ENCODE data around the gene AGBL1.

Gene AGBL1

GRCh38 chr15:86255247-86255646 is 175.6 kb downstream of the AGBL1 start:
- DNase-seq = no peak

GRCh38 chr15:86256628-86257027 is 177.0 kb downstream of the AGBL1 start:
- DNase-seq = no peak

GRCh38 chr15:86259589-86259988 is 179.9 kb downstream of the AGBL1 start:
- DNase-seq = no peak

GRCh38 chr15:86263230-86263629 is 183.6 kb downstream of the AGBL1 start:
- no peak for DNase-seq

- no peak for DNase-seq
Measured at GRCh38 chr15:86266896-86267484, 187.3 kb downstream of the AGBL1 start.

GRCh38 chr15:86267892-86268291 is 188.2 kb downstream of the AGBL1 start:
- DNase-seq = no peak

GRCh38 chr15:86268558-86268957 is 188.9 kb downstream of the AGBL1 start:
- no peak for DNase-seq

GRCh38 chr15:86273309-86273708 is 193.6 kb downstream of the AGBL1 start:
- DNase-seq = no peak

GRCh38 chr15:86275361-86275760 is 195.7 kb downstream of the AGBL1 start:
- no peak for DNase-seq

- no peak for DNase-seq
Measured at GRCh38 chr15:86278586-86278985, 198.9 kb downstream of the AGBL1 start.

GRCh38 chr15:86284635-86285034 is 205.0 kb downstream of the AGBL1 start:
- no peak for DNase-seq

- no peak for DNase-seq
Measured at GRCh38 chr15:86295511-86295910, 215.8 kb downstream of the AGBL1 start.

- no peak for DNase-seq
Measured at GRCh38 chr15:86296769-86297168, 217.1 kb downstream of the AGBL1 start.

GRCh38 chr15:86300390-86301125 is 220.9 kb downstream of the AGBL1 start:
- DNase-seq = no peak

GRCh38 chr15:86311568-86312280 is 232.1 kb downstream of the AGBL1 start:
- DNase-seq = no peak

GRCh38 chr15:86312486-86312885 is 232.8 kb downstream of the AGBL1 start:
- DNase-seq = no peak

- DNase-seq = no peak
Measured at GRCh38 chr15:86316216-86316615, 236.5 kb downstream of the AGBL1 start.

- DNase-seq = no peak
Measured at GRCh38 chr15:86316726-86317383, 237.2 kb downstream of the AGBL1 start.

GRCh38 chr15:86317384-86317740 is 237.7 kb downstream of the AGBL1 start:
- no peak for DNase-seq

- DNase-seq = no peak
Measured at GRCh38 chr15:86322629-86323028, 243.0 kb downstream of the AGBL1 start.

GRCh38 chr15:86327230-86327865 is 247.7 kb downstream of the AGBL1 start:
- peak in 1 of 2 experiments; percentile 34 for DNase-seq

- DNase-seq = no peak
Measured at GRCh38 chr15:86328658-86329057, 249.0 kb downstream of the AGBL1 start.
